ENCODE data around the gene SLC2A4.

SLC2A4 gene

GRCh38 chr17:7295230-7296180 is 14.0 kb downstream of the SLC2A4 start:
- no peak for TF ChIP-seq ZFX (IDR thresholded peaks at IDR 0.05)
- TF ChIP-seq, protein P1, sequence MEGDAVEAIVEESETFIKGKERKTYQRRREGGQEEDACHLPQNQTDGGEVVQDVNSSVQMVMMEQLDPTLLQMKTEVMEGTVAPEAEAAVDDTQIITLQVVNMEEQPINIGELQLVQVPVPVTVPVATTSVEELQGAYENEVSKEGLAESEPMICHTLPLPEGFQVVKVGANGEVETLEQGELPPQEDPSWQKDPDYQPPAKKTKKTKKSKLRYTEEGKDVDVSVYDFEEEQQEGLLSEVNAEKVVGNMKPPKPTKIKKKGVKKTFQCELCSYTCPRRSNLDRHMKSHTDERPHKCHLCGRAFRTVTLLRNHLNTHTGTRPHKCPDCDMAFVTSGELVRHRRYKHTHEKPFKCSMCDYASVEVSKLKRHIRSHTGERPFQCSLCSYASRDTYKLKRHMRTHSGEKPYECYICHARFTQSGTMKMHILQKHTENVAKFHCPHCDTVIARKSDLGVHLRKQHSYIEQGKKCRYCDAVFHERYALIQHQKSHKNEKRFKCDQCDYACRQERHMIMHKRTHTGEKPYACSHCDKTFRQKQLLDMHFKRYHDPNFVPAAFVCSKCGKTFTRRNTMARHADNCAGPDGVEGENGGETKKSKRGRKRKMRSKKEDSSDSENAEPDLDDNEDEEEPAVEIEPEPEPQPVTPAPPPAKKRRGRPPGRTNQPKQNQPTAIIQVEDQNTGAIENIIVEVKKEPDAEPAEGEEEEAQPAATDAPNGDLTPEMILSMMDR (conservative IDR thresholded peaks at IDR 0.05), result no peak
- peak overlapping the region; percentile 56 for H3K27ac ChIP-seq

DNA sequence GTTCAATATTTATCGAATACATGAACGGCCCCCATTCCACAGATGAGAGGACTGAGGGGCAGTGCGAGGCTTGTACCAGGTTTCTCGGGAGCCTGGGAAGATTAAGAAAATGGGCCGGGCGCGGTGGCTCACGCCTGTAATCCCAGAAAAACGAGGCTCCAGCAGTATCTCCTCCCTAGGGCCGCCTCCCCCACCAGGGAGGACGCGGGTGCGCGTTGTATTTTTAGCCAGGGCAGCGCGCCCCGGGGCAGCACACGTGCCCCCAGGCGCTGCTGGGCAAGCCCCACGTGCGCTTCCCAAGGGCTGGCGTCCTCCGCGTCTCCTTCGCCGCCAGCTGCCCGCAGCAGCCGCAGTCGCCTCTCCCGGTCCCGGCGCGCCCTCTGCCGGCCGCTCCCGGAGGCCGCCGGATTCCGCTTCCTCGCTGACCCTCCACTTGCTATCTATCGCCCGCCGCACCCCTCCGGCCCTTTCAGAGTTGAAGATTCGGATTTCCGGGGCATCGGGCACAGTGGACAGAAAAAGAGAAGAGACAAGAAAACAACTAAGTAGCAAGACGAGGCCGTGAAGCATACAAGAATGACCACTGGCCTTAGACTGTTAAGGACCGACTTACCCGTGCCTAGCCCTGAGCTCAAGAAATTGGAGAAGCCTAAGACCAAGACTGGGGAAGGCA is 14.8 kb downstream of the SLC2A4 start:
- H3K27ac ChIP-seq, result peak overlapping the region; percentile 56
- TF ChIP-seq ZFX (IDR thresholded peaks at IDR 0.05), result no peak
- TF ChIP-seq, protein P1 (conservative IDR thresholded peaks at IDR 0.05), result peak; percentile 90

- H3K27ac ChIP-seq, result no peak overlapping the region
- no peak for TF ChIP-seq ZFX (IDR thresholded peaks at IDR 0.05)
- TF ChIP-seq, protein P1 (conservative IDR thresholded peaks at IDR 0.05), result no peak
These were observed 22.7 kb downstream of the SLC2A4 start for GRCh38 chr17:7304179-7304578.

DNA sequence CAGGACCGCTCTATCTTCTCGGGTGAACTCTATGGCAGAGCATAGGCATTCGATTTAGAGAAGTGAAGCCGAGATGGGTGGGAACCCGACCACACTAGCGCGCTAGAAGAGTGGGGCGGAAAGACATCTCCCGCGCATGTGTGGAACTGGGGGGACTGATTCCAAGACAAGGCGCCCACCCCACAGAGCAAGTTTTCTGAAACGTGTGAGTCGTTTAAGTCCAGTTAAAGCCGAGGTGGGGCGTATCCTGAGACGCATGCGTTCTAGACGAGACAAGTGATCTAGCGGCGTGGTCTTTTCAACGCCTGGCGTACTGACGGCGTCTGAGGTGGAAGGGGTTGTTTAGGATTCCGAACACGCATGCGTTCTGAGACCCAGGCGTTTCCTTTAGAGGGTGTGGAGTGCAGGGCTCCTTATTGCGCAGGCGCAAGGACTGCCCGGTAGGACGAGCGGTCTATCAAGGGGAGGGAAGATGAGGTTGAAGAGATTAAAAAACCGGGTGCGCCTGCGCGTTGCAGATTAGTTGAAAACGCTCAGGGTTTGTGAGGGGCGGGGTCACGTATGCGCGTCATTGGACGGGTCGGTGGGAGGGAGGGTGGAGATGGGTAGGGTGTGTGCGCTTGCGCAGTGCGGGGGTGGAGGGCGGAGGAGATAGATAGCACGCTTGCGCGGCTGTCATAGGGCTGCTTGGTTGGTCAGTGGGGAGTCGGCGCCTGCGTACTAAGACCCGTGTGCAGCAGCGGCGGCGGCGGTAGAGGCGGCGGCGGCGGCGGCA is 25.6 kb downstream of the SLC2A4 start, which contains the start of gene EIF5A:
Gene EIF5A (plus strand): TSS at position 718 of the 775 bp plus-strand sequence. CDS start 2,008 bp downstream, outside the sequence.
- peak within 1 kb of the TSS; percentile 99 for H3K27ac ChIP-seq
- TF ChIP-seq, protein P1 (conservative IDR thresholded peaks at IDR 0.05), result no peak
- TF ChIP-seq ZFX (IDR thresholded peaks at IDR 0.05), result no peak

GRCh38 chr17:7307686-7308624 is 26.4 kb downstream of the SLC2A4 start:
- H3K27ac ChIP-seq, result peak overlapping the region; percentile 99

More at GRCh38 chr17:7307686-7308624, 26.4 kb downstream of the SLC2A4 start:
- TF ChIP-seq, protein P1 (conservative IDR thresholded peaks at IDR 0.05), result no peak
- 0 out of 2 replicates have a peak, but pooled peaks have one; percentile 10 for TF ChIP-seq ZFX (IDR thresholded peaks at IDR 0.05)
